Mesothelial cell of epicardium (in vitro differentiated cells): Measurements from ENCODE around the gene ZBED4. TPM values are rescaled to one million over a fixed set of nuclear protein-coding genes. Genes with fewer than 3 reads are reported as not detected.

Source experiments
- DNase-seq, 2 experiments: peaks; one replicate each; pipeline ENCODE4 v3.0.0; 2021; ENCODE audit warnings: low spot score in 2 of 2; ENCODE audit not compliant: unreplicated experiment in 2 of 2
- H3K27ac Mint-ChIP-seq: 2 replicates; pipeline ENCODE4 v1.8.0; 2021; ENCODE audit warnings: mixed read lengths
- H3K27me3 Mint-ChIP-seq: 2 replicates; pipeline ENCODE4 v1.8.0; 2021; ENCODE audit warnings: low read depth, mixed read lengths
- H3K36me3 Mint-ChIP-seq: 2 replicates; pipeline ENCODE4 v1.8.0; 2021; ENCODE audit warnings: mixed read lengths
- H3K4me1 Mint-ChIP-seq: 2 replicates; pipeline ENCODE4 v1.8.0; 2021; ENCODE audit warnings: mixed read lengths
- H3K4me3 Mint-ChIP-seq: 2 replicates; pipeline ENCODE4 v1.8.0; 2021; ENCODE audit warnings: mild to moderate bottlenecking, moderate library complexity, mixed read lengths
- H3K9me3 Mint-ChIP-seq: 2 replicates; pipeline ENCODE4 v1.8.0; 2021; ENCODE audit warnings: mixed read lengths
- total RNA-seq: library from RNA; stranded (reverse); gene quantifications from 3 replicates; pipeline ENCODE4 v1.2.1, GENCODE V29; 2021
- TF ChIP-seq, protein P1 (sequence below): fragments of 200-600 bp; sonication (generic); IDR thresholded peaks from one replicate; pipeline ENCODE4 v1.5.0; 2021; ENCODE audit warnings: antibody characterized with exemption; ENCODE audit not compliant: unreplicated experiment

Gene ZBED4
- total RNA-seq, 1 donor from 2014 or later: 32.6 TPM

DNA sequence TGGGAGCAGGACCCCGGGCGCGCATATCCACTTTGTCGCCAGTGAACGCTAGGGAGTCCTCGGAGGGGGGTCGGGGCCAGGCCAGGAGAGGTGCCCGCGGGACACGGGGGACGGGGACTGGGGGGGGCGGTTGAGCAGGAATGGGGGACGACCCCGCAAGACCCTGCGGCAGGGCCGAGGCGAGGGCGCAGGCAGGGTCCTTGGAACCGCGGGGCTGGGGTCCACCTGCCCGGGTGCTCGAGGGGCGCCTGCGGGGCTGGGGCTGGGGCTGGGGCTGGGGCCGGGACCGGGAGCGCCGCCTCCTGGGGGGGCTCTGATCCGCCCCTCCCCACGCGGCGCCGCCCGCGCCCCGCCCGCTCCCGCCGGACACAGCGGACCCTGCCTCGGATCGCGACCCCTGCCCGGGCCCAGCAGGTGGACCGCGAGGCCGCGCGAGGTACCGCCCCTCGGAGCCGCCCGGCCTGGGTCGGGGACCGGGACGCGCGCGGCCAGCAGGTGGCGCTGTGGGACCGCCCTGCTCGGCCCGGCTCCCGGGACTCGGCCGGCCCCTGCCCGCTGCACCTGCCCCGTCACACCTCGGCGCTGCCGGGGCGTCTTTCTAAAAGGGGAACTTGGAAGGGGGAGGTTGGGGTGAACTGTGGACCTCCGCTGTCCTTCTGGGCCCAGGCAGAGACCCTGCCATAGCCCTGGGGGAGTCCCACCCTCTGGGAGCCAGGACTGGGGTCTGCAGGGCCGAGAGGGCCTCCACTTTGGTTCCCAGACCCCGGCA, 75.8 kb downstream of the ZBED4 start:
- Mint-ChIP-seq H3K36me3 (no peaks in the 10 kb centered on the region), H3K4me1 (peaks cover 7% of the 10 kb centered on the region), H3K27me3 (no peaks in the 10 kb centered on the region), H3K4me3 (peak overlapping the region; percentile 22), H3K9me3 (no peaks in the 10 kb centered on the region), H3K27ac (no peak overlapping the region)
- DNase-seq: peak; percentile 70 to 90
- TF ChIP-seq, protein P1, sequence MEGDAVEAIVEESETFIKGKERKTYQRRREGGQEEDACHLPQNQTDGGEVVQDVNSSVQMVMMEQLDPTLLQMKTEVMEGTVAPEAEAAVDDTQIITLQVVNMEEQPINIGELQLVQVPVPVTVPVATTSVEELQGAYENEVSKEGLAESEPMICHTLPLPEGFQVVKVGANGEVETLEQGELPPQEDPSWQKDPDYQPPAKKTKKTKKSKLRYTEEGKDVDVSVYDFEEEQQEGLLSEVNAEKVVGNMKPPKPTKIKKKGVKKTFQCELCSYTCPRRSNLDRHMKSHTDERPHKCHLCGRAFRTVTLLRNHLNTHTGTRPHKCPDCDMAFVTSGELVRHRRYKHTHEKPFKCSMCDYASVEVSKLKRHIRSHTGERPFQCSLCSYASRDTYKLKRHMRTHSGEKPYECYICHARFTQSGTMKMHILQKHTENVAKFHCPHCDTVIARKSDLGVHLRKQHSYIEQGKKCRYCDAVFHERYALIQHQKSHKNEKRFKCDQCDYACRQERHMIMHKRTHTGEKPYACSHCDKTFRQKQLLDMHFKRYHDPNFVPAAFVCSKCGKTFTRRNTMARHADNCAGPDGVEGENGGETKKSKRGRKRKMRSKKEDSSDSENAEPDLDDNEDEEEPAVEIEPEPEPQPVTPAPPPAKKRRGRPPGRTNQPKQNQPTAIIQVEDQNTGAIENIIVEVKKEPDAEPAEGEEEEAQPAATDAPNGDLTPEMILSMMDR: peak; percentile 94

GRCh38 chr22:49929994-49930575, 76.4 kb downstream of the ZBED4 start:
- no peak overlapping the region for H3K27ac Mint-ChIP-seq
- peaks cover 7% of the 10 kb centered on the region for H3K4me1 Mint-ChIP-seq
- no peaks in the 10 kb centered on the region for H3K9me3 Mint-ChIP-seq
- H3K36me3 Mint-ChIP-seq: no peaks in the 10 kb centered on the region
- TF ChIP-seq, protein P1: no peak
- no peaks in the 10 kb centered on the region for H3K27me3 Mint-ChIP-seq
- peak overlapping the region; percentile 22 for H3K4me3 Mint-ChIP-seq
- no peak for DNase-seq

GRCh38 chr22:49930596-49931412, 77.2 kb downstream of the ZBED4 start:
- DNase-seq: no peak
- H3K4me3 Mint-ChIP-seq: no peak overlapping the region
- H3K27ac Mint-ChIP-seq: peak overlapping the region; percentile 13
- H3K9me3 Mint-ChIP-seq: no peaks in the 10 kb centered on the region
- no peaks in the 10 kb centered on the region for H3K27me3 Mint-ChIP-seq
- TF ChIP-seq, protein P1: no peak
- H3K4me1 Mint-ChIP-seq: peaks cover 7% of the 10 kb centered on the region
- no peaks in the 10 kb centered on the region for H3K36me3 Mint-ChIP-seq

GRCh38 chr22:49933236-49934159, 79.9 kb downstream of the ZBED4 start:
- Mint-ChIP-seq H3K4me3 (no peak overlapping the region), H3K4me1 (peaks cover 16% of the 10 kb centered on the region), H3K27ac (peak overlapping the region; percentile 64), H3K27me3 (no peaks in the 10 kb centered on the region), H3K9me3 (no peaks in the 10 kb centered on the region), H3K36me3 (no peaks in the 10 kb centered on the region)
- TF ChIP-seq, protein P1: no peak
- DNase-seq: no peak

- no peak overlapping the region for H3K27ac Mint-ChIP-seq
- peaks cover 17% of the 10 kb centered on the region for H3K4me1 Mint-ChIP-seq
- no peaks in the 10 kb centered on the region for H3K36me3 Mint-ChIP-seq
- TF ChIP-seq, protein P1: no peak
- H3K27me3 Mint-ChIP-seq: no peaks in the 10 kb centered on the region
- no peak overlapping the region for H3K4me3 Mint-ChIP-seq
- H3K9me3 Mint-ChIP-seq: no peaks in the 10 kb centered on the region
- DNase-seq: no peak
These were observed 80.7 kb downstream of the ZBED4 start for GRCh38 chr22:49934160-49934890.
